H1 (cell line): ENCODE data around the gene WDR90. TPM values are rescaled to one million over a fixed set of nuclear protein-coding genes. Genes with fewer than 3 reads are reported as not detected.

Experiments
- CTCF ChIA-PET: fragments of 300-600 bp; sonication (Branson Sonifier 250); formaldehyde crosslinking; loops from one replicate; lab custom pipeline; 2021; ENCODE audit not compliant: partially characterized antibody; lab: Charles Lee
- POLR2A ChIA-PET: fragments of 300-600 bp; sonication (Branson Sonifier 250); formaldehyde crosslinking; loops from one replicate; lab custom pipeline; 2021; ENCODE audit warnings: inconsistent platforms; ENCODE audit not compliant: partially characterized antibody; lab: Charles Lee
- DNase-seq, 2 experiments: peaks; one replicate each; pipeline versions ENCODE4 v3.0.0 to v3.0.0-alpha.2; 2010 to 2022; ENCODE audit warnings: low spot score in 2 of 2, low read depth in 1 of 2, mixed read lengths in 1 of 2
- FAIRE-seq: peaks from 2 replicates; lab custom pipeline; 2011; peaks lifted over from hg19 to GRCh38; lab: Jason Lieb, UNC
- H2AFZ ChIP-seq: 2 replicates; pipeline ENCODE4 v1.8.1; 2012; ENCODE audit warnings: low read length, inconsistent platforms
- H2AK5ac ChIP-seq: 2 replicates; pipeline ENCODE4 v1.6.1; 2013; ENCODE audit warnings: low read depth, low read length
- H2BK120ac ChIP-seq: replicated peaks from 2 replicates; pipeline ENCODE3; 2013; ENCODE audit warnings: low read depth, low read length, inconsistent platforms
- H2BK12ac ChIP-seq: 2 replicates; pipeline ENCODE4 v1.6.1; 2013; ENCODE audit warnings: low read depth, low read length
- H2BK15ac ChIP-seq: 2 replicates; pipeline ENCODE4 v1.6.1; 2013; ENCODE audit warnings: low read length
- H2BK20ac ChIP-seq: 2 replicates; pipeline ENCODE4 v1.6.1; 2013; ENCODE audit warnings: low read length
- H2BK5ac ChIP-seq: 2 replicates; pipeline ENCODE4 v1.6.1; 2013; ENCODE audit warnings: low read depth, low read length
- H3K14ac ChIP-seq: 2 replicates; pipeline ENCODE4 v1.6.1; 2013; ENCODE audit warnings: inconsistent platforms; ENCODE audit not compliant: insufficient read length
- H3K18ac ChIP-seq: 2 replicates; pipeline ENCODE4 v1.6.1; 2013; ENCODE audit warnings: low read length; ENCODE audit errors: extremely low read depth
- H3K23ac ChIP-seq: 2 replicates; pipeline ENCODE4 v1.6.1; 2013; ENCODE audit warnings: inconsistent platforms; ENCODE audit not compliant: insufficient read length
- H3K23me2 ChIP-seq: 2 replicates; pipeline ENCODE4 v1.6.1; 2013; ENCODE audit warnings: low read depth, low read length
- H3K27ac ChIP-seq: 2 replicates; pipeline ENCODE4 v1.6.1; 2011; ENCODE audit warnings: low read depth, low read length, inconsistent platforms
- H3K27me3 ChIP-seq, 4 experiments: replicated peaks in 1 of 4; 1 replicate in 1 of 4; 2 replicates in 3 of 4; pipeline versions ENCODE4 v1.6.1 to v1.8.1; 2011 to 2013; ENCODE audit warnings: low read length in 3 of 4, mild to moderate bottlenecking in 3 of 4, inconsistent platforms in 2 of 4, mixed read lengths in 2 of 4, moderate library complexity in 1 of 4; ENCODE audit not compliant: control insufficient read depth in 3 of 4, insufficient read depth in 3 of 4; ENCODE audit errors: extremely low read depth in 1 of 4
- H3K36me3 ChIP-seq, 4 experiments: 2 replicates each; pipeline versions ENCODE4 v1.6.1 to v1.8.1; 2011 to 2013; ENCODE audit warnings: mild to moderate bottlenecking in 4 of 4, low read length in 3 of 4, moderate library complexity in 2 of 4, control low read depth in 1 of 4, inconsistent platforms in 1 of 4; ENCODE audit not compliant: insufficient read depth in 4 of 4, control insufficient read depth in 2 of 4
- H3K4ac ChIP-seq: replicated peaks from 2 replicates; pipeline ENCODE3; 2013; ENCODE audit warnings: low read length, low read depth, mixed read lengths, inconsistent platforms; ENCODE audit not compliant: insufficient read length
- H3K4me1 ChIP-seq, 4 experiments: replicated peaks in 1 of 4; 1 replicate in 1 of 4; 2 replicates in 3 of 4; pipeline versions ENCODE4 v1.6.1 to v1.8.1; 2011 to 2013; ENCODE audit warnings: low read length in 3 of 4, inconsistent platforms in 2 of 4, mixed read lengths in 1 of 4; ENCODE audit not compliant: insufficient read depth in 4 of 4, control insufficient read depth in 3 of 4
- H3K4me2 ChIP-seq, 2 experiments: 2 replicates each; pipeline versions ENCODE4 v1.6.1 to v1.8.1; 2011 to 2013; ENCODE audit warnings: low read depth in 2 of 2, low read length in 2 of 2, control low read depth in 1 of 2, inconsistent platforms in 1 of 2, mild to moderate bottlenecking in 1 of 2; ENCODE audit not compliant: insufficient read depth in 1 of 2
- H3K4me3 ChIP-seq, 4 experiments: fragments of 200-600, 300-600 bp in 1 of 4; sonication (generic), shearing (Covaris generic), sonication (Bioruptor Twin) in 1 of 4; 2 replicates each; pipeline versions ENCODE4 v1.5.1 to v1.8.1; 2011 to 2016; ENCODE audit warnings: low read length in 4 of 4, low read depth in 3 of 4, control low read depth in 2 of 4, inconsistent platforms in 2 of 4, mild to moderate bottlenecking in 2 of 4, mixed read lengths in 1 of 4, moderate library complexity in 1 of 4; ENCODE audit not compliant: insufficient read depth in 2 of 4; ENCODE audit errors: extremely low read depth in 1 of 4
- H3K56ac ChIP-seq: replicated peaks from 2 replicates; pipeline ENCODE3; 2013; ENCODE audit warnings: low read depth, mild to moderate bottlenecking, mixed read lengths, low read length, inconsistent platforms; ENCODE audit not compliant: insufficient read length
- H3K79me1 ChIP-seq: 2 replicates; pipeline ENCODE4 v1.6.1; 2013; ENCODE audit warnings: low read depth, low read length, control low read depth
- H3K79me2 ChIP-seq, 2 experiments: 2 replicates each; pipeline versions ENCODE4 v1.6.1 to v1.8.1; 2012 to 2013; ENCODE audit warnings: low read length in 2 of 2, mild to moderate bottlenecking in 2 of 2, inconsistent platforms in 1 of 2; ENCODE audit not compliant: insufficient read depth in 2 of 2, control insufficient read depth in 1 of 2
- H3K9ac ChIP-seq, 4 experiments: replicated peaks in 1 of 4; 1 replicate in 1 of 4; 2 replicates in 3 of 4; pipeline versions ENCODE4 v1.6.1 to v1.8.1; 2011 to 2013; ENCODE audit warnings: low read depth in 3 of 4, low read length in 3 of 4, control low read depth in 2 of 4, mild to moderate bottlenecking in 2 of 4, moderate library complexity in 2 of 4, inconsistent platforms in 1 of 4; ENCODE audit errors: extremely low read depth in 1 of 4
- H3K9me3 ChIP-seq, 2 experiments: 2 replicates each; pipeline versions ENCODE4 v1.6.1 to v1.8.1; 2012 to 2013; ENCODE audit warnings: mild to moderate bottlenecking in 2 of 2, moderate library complexity in 2 of 2, control low read depth in 1 of 2, inconsistent platforms in 1 of 2, low read depth in 1 of 2, low read length in 1 of 2, mixed read lengths in 1 of 2; ENCODE audit not compliant: insufficient read depth in 2 of 2
- H4K20me1 ChIP-seq, 2 experiments: replicated peaks in 1 of 2; 2 replicates each; pipeline versions ENCODE3 to v1.8.1; 2011 to 2013; ENCODE audit warnings: inconsistent platforms in 2 of 2, low read length in 2 of 2, mild to moderate bottlenecking in 1 of 2; ENCODE audit not compliant: insufficient read depth in 2 of 2, control insufficient read depth in 1 of 2
- H4K5ac ChIP-seq: 2 replicates; pipeline ENCODE4 v1.6.1; 2013; ENCODE audit warnings: low read length, low read depth, mixed read lengths, inconsistent platforms; ENCODE audit not compliant: insufficient read length
- H4K8ac ChIP-seq: 2 replicates; pipeline ENCODE4 v1.8.0; 2013; ENCODE audit warnings: mild to moderate bottlenecking, moderate library complexity, low read length, inconsistent platforms; ENCODE audit not compliant: insufficient read depth; ENCODE audit errors: extremely low read depth
- H4K91ac ChIP-seq: replicated peaks from 2 replicates; pipeline ENCODE3; 2013; ENCODE audit warnings: low read length, mixed read lengths, inconsistent platforms; ENCODE audit not compliant: insufficient read length
- BCL11A ChIP-seq, 2 experiments: IDR thresholded peaks; one replicate each; pipeline ENCODE4 v1.6.1; 2011; ENCODE audit warnings: low read depth in 2 of 2, low read length in 2 of 2, mild to moderate bottlenecking in 2 of 2
- CEBPB ChIP-seq: IDR thresholded peaks from 2 replicates; pipeline ENCODE4 v1.6.1; 2012; ENCODE audit warnings: low read depth, low read length
- CREB1 ChIP-seq: IDR thresholded peaks from 2 replicates; pipeline ENCODE4 v1.6.1; 2012; ENCODE audit warnings: inconsistent platforms
- NRF1 ChIP-seq: IDR thresholded peaks from 2 replicates; pipeline ENCODE4 v1.6.1; 2011; ENCODE audit warnings: mild to moderate bottlenecking, low read depth, low read length, improper control_type of control experiment
- RNF2 ChIP-seq: fragments of 200-900, 300-1000 bp; sonication (generic); IDR thresholded peaks from 2 replicates; pipeline ENCODE4 v1.7.1; 2016; ENCODE audit warnings: borderline replicate concordance, low read depth, mild to moderate bottlenecking, antibody characterized with exemption, low read length; ENCODE audit not compliant: poor library complexity, severe bottlenecking; ENCODE audit errors: missing control alignments
- SIRT6 ChIP-seq: IDR thresholded peaks from one replicate; pipeline ENCODE4 v1.7.1; 2012; ENCODE audit warnings: low read length, inconsistent platforms
- TAF1 ChIP-seq: IDR thresholded peaks from 2 replicates; pipeline ENCODE4 v1.6.1; 2011; ENCODE audit warnings: mild to moderate bottlenecking, low read depth, low read length
- TBP ChIP-seq: IDR thresholded peaks from 2 replicates; pipeline ENCODE4 v1.6.1; 2011; ENCODE audit warnings: low read depth, low read length, improper control_type of control experiment
- WGBS, 2 experiments: shearing (Covaris generic) in 1 of 2; methylation state at CpG; one replicate each; pipeline versions ENCODE4 v1.1.6 to v1.1.7; 2013 to 2015; ENCODE audit warnings: low lambda C conversion rate in 2 of 2, mixed read lengths in 2 of 2, inconsistent platforms in 1 of 2, low coverage in 1 of 2, missing lambda C conversion rate in 1 of 2; ENCODE audit not compliant: insufficient replicate concordance in 2 of 2, insufficient coverage in 1 of 2, insufficient read length in 1 of 2; ENCODE audit errors: extremely low coverage in 1 of 2, missing lambda C conversion rate in 1 of 2; 5-methylcytosine and 5-hydroxymethylcytosine counted together
- polyA plus RNA-seq, 7 experiments: library from polyadenylated mRNA; depleted of rRNA in 3 of 7; stranded (reverse) in 5 of 7; unstranded in 2 of 7; fragments of >200 nt in 5 of 7; fragments of 200-250 nt in 2 of 7; gene quantifications; 1 replicate in 5 of 7; 2 replicates in 1 of 7; 4 replicates in 1 of 7; pipeline versions ENCODE4 v1.2.1 to v1.2.3, GENCODE V29; 2011 to 2013; ENCODE audit warnings: missing spikeins in 2 of 7, mixed read lengths in 2 of 7
- total RNA-seq: library from RNA; stranded (reverse); fragmentation: NEBNext Ultra II Directional; extraction: Animal tissue kit (Norgen Biotek cat#: 25700); gene quantifications from 2 replicates; pipeline ENCODE4 v1.2.1, GENCODE V29; 2021
- TF ChIP-seq, protein P1 (sequence below): IDR thresholded peaks from 2 replicates; pipeline ENCODE4 v1.6.1; 2011; ENCODE audit warnings: low read depth, mild to moderate bottlenecking, low read length; ENCODE audit not compliant: insufficient read depth

The WDR90 gene
- total and polyA plus RNA-seq, 2 of the 8 experiments (the other 6 are each of a cell fraction or from before 2014, with no cell fraction given), result 24.0 to 47.2 TPM

DNA sequence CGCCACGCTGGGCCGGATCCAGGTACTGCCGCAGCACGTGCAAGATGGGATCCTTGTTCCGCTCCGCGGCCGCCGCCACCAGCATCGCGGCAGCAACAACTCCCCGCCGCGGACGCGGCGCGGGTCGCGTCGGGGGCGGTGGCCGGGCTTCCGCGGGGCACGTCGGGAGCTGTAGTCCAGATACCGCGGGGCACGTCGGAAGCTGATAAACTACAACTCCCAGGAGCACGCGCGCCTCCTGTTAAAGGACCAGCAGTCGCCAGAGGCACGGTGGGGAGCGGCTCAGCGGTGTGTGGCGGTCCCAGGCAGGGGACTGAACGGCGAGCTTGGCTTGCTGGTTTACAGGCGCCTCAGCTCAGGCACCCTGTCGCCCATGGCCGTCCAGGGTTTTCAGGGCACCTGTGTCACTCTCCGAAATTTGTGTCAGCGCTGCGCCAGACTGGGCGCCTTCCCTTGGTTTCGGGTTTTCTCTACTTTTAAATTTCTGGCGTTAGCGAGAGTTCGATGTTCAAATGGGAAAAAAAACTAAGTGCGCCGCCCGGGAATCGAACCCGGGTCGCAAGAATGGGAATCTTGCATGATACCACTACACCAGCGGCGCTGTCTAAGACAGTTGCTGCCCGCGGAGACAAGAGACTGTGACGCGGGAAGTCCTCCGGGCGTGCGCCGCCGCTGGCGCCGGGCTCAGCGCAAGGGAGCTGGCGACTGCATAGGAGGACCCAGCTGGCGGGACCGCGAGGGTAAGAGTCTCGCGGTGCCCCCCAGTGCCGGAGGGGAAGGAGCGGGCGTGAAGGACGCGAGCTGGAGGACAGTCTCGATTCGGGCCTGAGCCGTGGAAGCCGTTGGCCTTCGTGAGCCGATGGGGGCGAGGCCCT is 12.7 kb upstream of the WDR90 start, which contains the start of gene METTL26:
Gene METTL26 (minus strand): TSS at position 100 of the 875 bp plus-strand sequence. CDS start 15 bp downstream, at position 85.
- peaks cover 0 to 21% (median 3%) of the 10 kb centered on the region in 4 experiments; a peak in 4 of 8 replicates for H3K36me3 ChIP-seq
- H2BK12ac ChIP-seq, result no peak within 1 kb of the TSS; the same call in 1 of the 2 replicates
- CTCF ChIA-PET, result interaction anchor here (0.9 to 2.9 kb wide), 9 partner anchors 11 to 43 kb away, joined by 3 to 8 read pairs (median 4); no protein-coding TSS in a partner anchor
- POLR2A ChIA-PET, result interaction anchor here (0.6 to 2.7 kb wide), 21 partner anchors 8 to 1530 kb away, joined by 3 to 16 read pairs (median 4); partner anchors contain the start of genes RAB40C, RHBDL1, WDR24 and WDR90
- peak within 1 kb of the TSS; percentile 53; the same call in 1 of the 2 replicates for H2BK15ac ChIP-seq
- H4K8ac ChIP-seq, result peak within 1 kb of the TSS; percentile 95
- peaks cover 9% of the 10 kb centered on the region; the same call in 1 of the 2 replicates for H3K23me2 ChIP-seq
- peak within 1 kb of the TSS; percentile 79 for H3K56ac ChIP-seq
- no peaks in the 10 kb centered on the region for H3K27me3 ChIP-seq
- peaks cover 0 to 29% (median 19%) of the 10 kb centered on the region in 4 experiments; a peak in 6 of 7 replicates for H3K4me1 ChIP-seq
- no peak within 1 kb of the TSS for H2BK120ac ChIP-seq
- H3K79me2 ChIP-seq, result peaks cover 0 to 6% of the 10 kb centered on the region in 2 experiments; a peak in 1 of 4 replicates
- H3K9me3 ChIP-seq, result no peaks in the 10 kb centered on the region
- H4K20me1 ChIP-seq, result peaks cover 3 to 10% of the 10 kb centered on the region in 2 experiments
- 0 out of 2 replicates have a peak within 1 kb of the TSS, but pooled peaks have one; percentile 72 for H2BK20ac ChIP-seq
- peak within 1 kb of the TSS; percentile 62 to 88 for H3K4me2 ChIP-seq
- H3K4ac ChIP-seq, result peak within 1 kb of the TSS; percentile 99
- peak in 1 of 2 experiments; percentile 96 for DNase-seq
- H3K9ac ChIP-seq, result peak within 1 kb of the TSS; percentile 49 to 66 (median 60); a peak in 6 of 7 replicates
- H3K4me3 ChIP-seq, result peak within 1 kb of the TSS; percentile 73 to 89 (median 77)
- H2BK5ac ChIP-seq, result peak within 1 kb of the TSS; percentile 93; the same call in 1 of the 2 replicates
- 2% methylated on average over 74 of the region's 91 CpGs; no CpG with 5 or more reads in 1 of the 2 experiments for WGBS, 2 experiments
- no peak within 1 kb of the TSS for H3K23ac ChIP-seq
- H2AK5ac ChIP-seq, result no peak within 1 kb of the TSS
- no peaks in the 10 kb centered on the region for H3K79me1 ChIP-seq
- no peak within 1 kb of the TSS for H3K14ac ChIP-seq
- FAIRE-seq, result peak; percentile 19
- H3K18ac ChIP-seq, result peak within 1 kb of the TSS; percentile 96
- peak within 1 kb of the TSS; percentile 80 for H4K5ac ChIP-seq
- H2AFZ ChIP-seq, result no peak within 1 kb of the TSS; the same call in 1 of the 2 replicates
- H4K91ac ChIP-seq, result peak within 1 kb of the TSS; percentile 98
- peak within 1 kb of the TSS; percentile 35; the same call in 1 of the 2 replicates for H3K27ac ChIP-seq
- TF ChIP-seq NRF1, result peak; percentile 33; the same call in 1 of the 2 replicates
- TF ChIP-seq CREB1, result peak; percentile 67; the same call in 1 of the 2 replicates
- peak; percentile 100 for TF ChIP-seq TBP
- TF ChIP-seq TAF1, result peak; percentile 64
- TF ChIP-seq SIRT6, result no peak
- TF ChIP-seq RNF2, result no peak
- TF ChIP-seq, protein P1, sequence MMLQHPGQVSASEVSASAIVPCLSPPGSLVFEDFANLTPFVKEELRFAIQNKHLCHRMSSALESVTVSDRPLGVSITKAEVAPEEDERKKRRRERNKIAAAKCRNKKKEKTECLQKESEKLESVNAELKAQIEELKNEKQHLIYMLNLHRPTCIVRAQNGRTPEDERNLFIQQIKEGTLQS, result no peak
- TF ChIP-seq CEBPB, result peak; percentile 69; the same call in 1 of the 2 replicates
- TF ChIP-seq BCL11A (IDR thresholded peaks at IDR 0.05; ENCODE audit: low read depth in 2 of 2, low read length in 2 of 2), result no peak
